WTC11 (cell line): ENCODE data around the gene JADE2. TPM values are rescaled to one million over a fixed set of nuclear protein-coding genes. Genes with fewer than 3 reads are reported as not detected.

Experiments used
- ATAC-seq: fragments of 200-7000 bp; cut with Tn5 transposase; 2 replicates; pipeline ENCODE4 v1.10.0; 2021; ENCODE audit warnings: mild to moderate bottlenecking, moderate library complexity
- CTCF ChIA-PET: fragments of 300-600 bp; sonication (Branson Sonifier 250); formaldehyde crosslinking; loops from one replicate; lab custom pipeline; 2021; ENCODE audit warnings: antibody characterized with exemption; lab: Charles Lee
- POLR2A ChIA-PET: fragments of 350-600 bp; sonication (Branson Sonifier 250); formaldehyde crosslinking; loops from one replicate; lab custom pipeline; 2021; ENCODE audit warnings: antibody characterized with exemption; lab: Charles Lee
- DNase-seq: peaks from one replicate; pipeline ENCODE4 v3.0.0; 2021; ENCODE audit warnings: low spot score
- H3K27ac Mint-ChIP-seq: 2 replicates; pipeline ENCODE4 v1.8.0; 2021; ENCODE audit warnings: mixed read lengths
- H3K27me3 Mint-ChIP-seq: 2 replicates; pipeline ENCODE4 v1.8.0; 2021; ENCODE audit warnings: low read depth, mild to moderate bottlenecking, moderate library complexity, mixed read lengths
- H3K36me3 Mint-ChIP-seq: 2 replicates; pipeline ENCODE4 v1.8.0; 2021; ENCODE audit warnings: mixed read lengths
- H3K4me1 Mint-ChIP-seq: 2 replicates; pipeline ENCODE4 v1.8.0; 2022; ENCODE audit warnings: mixed read lengths
- H3K4me3 Mint-ChIP-seq: 2 replicates; pipeline ENCODE4 v1.8.0; 2021; ENCODE audit warnings: mild to moderate bottlenecking, moderate library complexity, mixed read lengths
- H3K9me3 Mint-ChIP-seq: 2 replicates; pipeline ENCODE4 v1.8.0; 2021; ENCODE audit warnings: mixed read lengths
- FOXP1 ChIP-seq: sonication (generic); formaldehyde crosslinking; IDR thresholded peaks from 2 replicates; pipeline ENCODE4 v1.8.0; 2022; ENCODE audit warnings: missing genetic modification reagents, mild to moderate bottlenecking, moderate library complexity, borderline replicate concordance
- GRHL2 ChIP-seq: fragments of 250-450 bp; sonication (Bioruptor Pico); IDR thresholded peaks from 2 replicates; pipeline ENCODE4 v1.8.0; 2022; ENCODE audit warnings: mild to moderate bottlenecking, moderate library complexity; ENCODE audit not compliant: insufficient replicate concordance, severe bottlenecking
- GTF2I ChIP-seq: fragments of 250-450 bp; sonication (Bioruptor Pico); conservative IDR thresholded peaks from 2 replicates; pipeline ENCODE4 v1.4.0; 2021; ENCODE audit warnings: mild to moderate bottlenecking
- HMGA2 ChIP-seq: fragments of 250-450 bp; sonication (Bioruptor Pico); IDR thresholded peaks from 2 replicates; pipeline ENCODE4 v1.4.0; 2021; ENCODE audit warnings: mild to moderate bottlenecking, moderate library complexity
- HMGXB4 ChIP-seq: sonication (generic); formaldehyde crosslinking; IDR thresholded peaks from 2 replicates; pipeline ENCODE4 v1.8.1; 2023; ENCODE audit warnings: mild to moderate bottlenecking, moderate library complexity, missing genetic modification reagents
- IRF1 ChIP-seq: sonication (generic); formaldehyde crosslinking; IDR thresholded peaks from 2 replicates; pipeline ENCODE4 v1.8.0; 2023; ENCODE audit warnings: missing genetic modification reagents
- JAZF1 ChIP-seq: fragments of 250-450 bp; sonication (Bioruptor Pico); IDR thresholded peaks from 2 replicates; pipeline ENCODE4 v1.9.0; 2021; ENCODE audit warnings: moderate library complexity, mild to moderate bottlenecking, inconsistent platforms
- NFATC4 ChIP-seq: fragments of 250-450 bp; sonication (Bioruptor Pico); IDR thresholded peaks from 2 replicates; pipeline ENCODE4 v1.9.0; 2021; ENCODE audit warnings: mild to moderate bottlenecking
- NFE2L1 ChIP-seq: sonication (generic); formaldehyde crosslinking; IDR thresholded peaks from 2 replicates; pipeline ENCODE4 v1.8.1; 2023; ENCODE audit warnings: missing genetic modification reagents
- NFYB ChIP-seq: sonication (generic); formaldehyde crosslinking; conservative IDR thresholded peaks from 2 replicates; pipeline ENCODE4 v1.8.0; 2022; ENCODE audit warnings: low read depth, missing genetic modification reagents
- PRDM15 ChIP-seq: sonication (generic); formaldehyde crosslinking; IDR thresholded peaks from 2 replicates; pipeline ENCODE4 v1.8.0; 2022; ENCODE audit warnings: missing genetic modification reagents
- RORB ChIP-seq: fragments of 250-450 bp; sonication (Bioruptor Pico); IDR thresholded peaks from 2 replicates; pipeline ENCODE4 v1.9.0; 2021; ENCODE audit warnings: mild to moderate bottlenecking
- SOX15 ChIP-seq: fragments of 250-450 bp; sonication (Bioruptor Pico); IDR thresholded peaks from 2 replicates; pipeline ENCODE4 v1.9.0; 2021; ENCODE audit warnings: mild to moderate bottlenecking
- ZNF121 ChIP-seq: sonication (generic); formaldehyde crosslinking; IDR thresholded peaks from 2 replicates; pipeline ENCODE4 v1.8.0; 2023; ENCODE audit warnings: missing genetic modification reagents
- ZNF138 ChIP-seq: sonication (generic); formaldehyde crosslinking; conservative IDR thresholded peaks from 2 replicates; pipeline ENCODE4 v1.8.1; 2022; ENCODE audit warnings: mild to moderate bottlenecking, moderate library complexity, missing genetic modification reagents
- ZNF219 ChIP-seq: sonication (generic); formaldehyde crosslinking; IDR thresholded peaks from 2 replicates; pipeline ENCODE4 v1.8.0; 2023; ENCODE audit warnings: missing genetic modification reagents, mild to moderate bottlenecking, borderline replicate concordance
- ZNF263 ChIP-seq: sonication (generic); formaldehyde crosslinking; IDR thresholded peaks from 2 replicates; pipeline ENCODE4 v1.8.1; 2022; ENCODE audit warnings: low read depth, mild to moderate bottlenecking, moderate library complexity, missing genetic modification reagents
- ZNF532 ChIP-seq: fragments of 250-450 bp; sonication (Bioruptor Pico); IDR thresholded peaks from 2 replicates; pipeline ENCODE4 v1.9.0; 2021; ENCODE audit warnings: mild to moderate bottlenecking, borderline replicate concordance
- total RNA-seq: library from RNA; stranded (reverse); gene quantifications from 3 replicates; pipeline ENCODE4 v1.2.3, GENCODE V29; 2021
- TF ChIP-seq, protein P1 (sequence below): fragments of 200-600 bp; IDR thresholded peaks from 2 replicates; pipeline ENCODE4 v1.8.0; 2022; ENCODE audit warnings: antibody characterized with exemption
- TF ChIP-seq, protein P2 (sequence below): sonication (generic); formaldehyde crosslinking; IDR thresholded peaks from 2 replicates; pipeline ENCODE4 v1.8.0; 2023; ENCODE audit warnings: mild to moderate bottlenecking, missing genetic modification reagents

Gene JADE2
- total RNA-seq, 1 experiment from 2014 or later: 40.8 TPM

GRCh38 chr5:134585966-134586365, 60.5 kb downstream of the JADE2 start (continued):
- TF ChIP-seq PRDM15 (CRISPR knock-in tag): no peak
- no peak for TF ChIP-seq GTF2I (CRISPR knock-in tag)
- TF ChIP-seq NFATC4 (CRISPR knock-in tag): no peak
- no peak for TF ChIP-seq NFE2L1 (CRISPR knock-in tag)
- TF ChIP-seq RORB (CRISPR knock-in tag): no peak

- ATAC-seq (peak; percentile 89), DNase-seq (peak; percentile 95)
- Mint-ChIP-seq H3K27ac (peak overlapping the region; percentile 93), H3K9me3 (no peaks in the 10 kb centered on the region), H3K27me3 (no peaks in the 10 kb centered on the region), H3K36me3 (no peaks in the 10 kb centered on the region), H3K4me3 (peak overlapping the region; percentile 22), H3K4me1 (peaks cover 17% of the 10 kb centered on the region)
- CTCF ChIA-PET: interaction anchor here (0.6 to 2.9 kb wide), 122 partner anchors 9 to 1372 kb away, joined by 3 to 42 read pairs (median 5); partner anchors contain the start of genes CAMLG, CDKN2AIPNL, DDX46 and JADE2
- POLR2A ChIA-PET: interaction anchor here (0.5 to 1.8 kb wide), 17 partner anchors 9 to 435 kb away, joined by 3 to 10 read pairs (median 4); partner anchors contain the start of genes CAMLG, CDKN2AIPNL, DDX46 and PPP2CA
- TF ChIP-seq ZNF138 (CRISPR knock-in tag): no peak
- TF ChIP-seq NFYB (CRISPR knock-in tag): no peak
- no peak for TF ChIP-seq GRHL2 (CRISPR knock-in tag)
- TF ChIP-seq SOX15: no peak
- TF ChIP-seq, protein P1, sequence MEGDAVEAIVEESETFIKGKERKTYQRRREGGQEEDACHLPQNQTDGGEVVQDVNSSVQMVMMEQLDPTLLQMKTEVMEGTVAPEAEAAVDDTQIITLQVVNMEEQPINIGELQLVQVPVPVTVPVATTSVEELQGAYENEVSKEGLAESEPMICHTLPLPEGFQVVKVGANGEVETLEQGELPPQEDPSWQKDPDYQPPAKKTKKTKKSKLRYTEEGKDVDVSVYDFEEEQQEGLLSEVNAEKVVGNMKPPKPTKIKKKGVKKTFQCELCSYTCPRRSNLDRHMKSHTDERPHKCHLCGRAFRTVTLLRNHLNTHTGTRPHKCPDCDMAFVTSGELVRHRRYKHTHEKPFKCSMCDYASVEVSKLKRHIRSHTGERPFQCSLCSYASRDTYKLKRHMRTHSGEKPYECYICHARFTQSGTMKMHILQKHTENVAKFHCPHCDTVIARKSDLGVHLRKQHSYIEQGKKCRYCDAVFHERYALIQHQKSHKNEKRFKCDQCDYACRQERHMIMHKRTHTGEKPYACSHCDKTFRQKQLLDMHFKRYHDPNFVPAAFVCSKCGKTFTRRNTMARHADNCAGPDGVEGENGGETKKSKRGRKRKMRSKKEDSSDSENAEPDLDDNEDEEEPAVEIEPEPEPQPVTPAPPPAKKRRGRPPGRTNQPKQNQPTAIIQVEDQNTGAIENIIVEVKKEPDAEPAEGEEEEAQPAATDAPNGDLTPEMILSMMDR: peak; percentile 76
- no peak for TF ChIP-seq IRF1 (CRISPR knock-in tag)
- TF ChIP-seq, protein P2, sequence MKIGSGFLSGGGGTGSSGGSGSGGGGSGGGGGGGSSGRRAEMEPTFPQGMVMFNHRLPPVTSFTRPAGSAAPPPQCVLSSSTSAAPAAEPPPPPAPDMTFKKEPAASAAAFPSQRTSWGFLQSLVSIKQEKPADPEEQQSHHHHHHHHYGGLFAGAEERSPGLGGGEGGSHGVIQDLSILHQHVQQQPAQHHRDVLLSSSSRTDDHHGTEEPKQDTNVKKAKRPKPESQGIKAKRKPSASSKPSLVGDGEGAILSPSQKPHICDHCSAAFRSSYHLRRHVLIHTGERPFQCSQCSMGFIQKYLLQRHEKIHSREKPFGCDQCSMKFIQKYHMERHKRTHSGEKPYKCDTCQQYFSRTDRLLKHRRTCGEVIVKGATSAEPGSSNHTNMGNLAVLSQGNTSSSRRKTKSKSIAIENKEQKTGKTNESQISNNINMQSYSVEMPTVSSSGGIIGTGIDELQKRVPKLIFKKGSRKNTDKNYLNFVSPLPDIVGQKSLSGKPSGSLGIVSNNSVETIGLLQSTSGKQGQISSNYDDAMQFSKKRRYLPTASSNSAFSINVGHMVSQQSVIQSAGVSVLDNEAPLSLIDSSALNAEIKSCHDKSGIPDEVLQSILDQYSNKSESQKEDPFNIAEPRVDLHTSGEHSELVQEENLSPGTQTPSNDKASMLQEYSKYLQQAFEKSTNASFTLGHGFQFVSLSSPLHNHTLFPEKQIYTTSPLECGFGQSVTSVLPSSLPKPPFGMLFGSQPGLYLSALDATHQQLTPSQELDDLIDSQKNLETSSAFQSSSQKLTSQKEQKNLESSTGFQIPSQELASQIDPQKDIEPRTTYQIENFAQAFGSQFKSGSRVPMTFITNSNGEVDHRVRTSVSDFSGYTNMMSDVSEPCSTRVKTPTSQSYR (CRISPR knock-in tag): no peak
- no peak for TF ChIP-seq JAZF1 (CRISPR knock-in tag)
- TF ChIP-seq ZNF121 (CRISPR knock-in tag): no peak
- TF ChIP-seq HMGA2: 0 out of 2 replicates have a peak, but pooled peaks have one; percentile 22
- no peak for TF ChIP-seq ZNF532 (CRISPR knock-in tag)
- TF ChIP-seq HMGXB4 (CRISPR knock-in tag): peak; percentile 74; the same call in 1 of the 2 replicates
- TF ChIP-seq GTF2I (CRISPR knock-in tag): 0 out of 2 replicates have a peak, but pooled peaks have one; percentile 21
- TF ChIP-seq FOXP1 (CRISPR knock-in tag): peak; percentile 46; the same call in 1 of the 2 replicates
- no peak for TF ChIP-seq ZNF263 (CRISPR knock-in tag)
- no peak for TF ChIP-seq ZNF219 (CRISPR knock-in tag)
Measured at GRCh38 chr5:134586866-134587524, 61.5 kb downstream of the JADE2 start.
